Measurements from ENCODE around the gene ARHGEF12. TPM values are rescaled to one million over a fixed set of nuclear protein-coding genes. Genes with fewer than 3 reads are reported as not detected.

The ARHGEF12 gene
- total and polyA plus RNA-seq, 10 of the 15 experiments (the other 5 are each of a cell fraction or from before 2014, with no cell fraction given): 2.7 to 40.8 (median 20.9) TPM

- TF ChIP-seq TCF3 (IDR thresholded peaks at IDR 0.05; ENCODE audit: borderline replicate concordance, insufficient read depth, low read depth, low read length) (no peak), BMI1 (IDR thresholded peaks at IDR 0.05; ENCODE audit: borderline replicate concordance) (no peak), FOXK2 (IDR thresholded peaks at IDR 0.05) (no peak), ELK1 (IDR thresholded peaks at IDR 0.05; ENCODE audit: low read depth, low read length) (no peak), TCF7 (IDR thresholded peaks at IDR 0.05; ENCODE audit: borderline replicate concordance) (no peak), IKZF1 (conservative IDR thresholded peaks at IDR 0.05) (no peak), NR2C2 (IDR thresholded peaks at IDR 0.05; ENCODE audit: borderline replicate concordance, control insufficient read depth, insufficient read length, low read depth) (no peak)
These were observed 196.0 kb downstream of the ARHGEF12 start (continued) for GRCh38 chr11:120532082-120532831.

- FAIRE-seq (no peak), DNase-seq (ENCODE audit: low read depth, low spot score) (no peak), ATAC-seq (no peak)
- ChIA-PET SMC1A (ENCODE audit: uncharacterized antibody, unreplicated experiment) (no interaction called here), CTCF (interaction anchor here (0.6 kb wide), 1 partner anchor 357 kb away, joined by 3 read pairs; no protein-coding TSS in a partner anchor), RAD21 (ENCODE audit: unreplicated experiment) (no interaction called here), POLR2A (no interaction called here)
- Histone ChIP-seq H3K79me2 (ENCODE audit: control insufficient read depth, insufficient read depth, low read length) (no peaks in the 10 kb centered on the region), H2AFZ (ENCODE audit: control insufficient read depth, low read depth, low read length) (no peak overlapping the region), H3K4me2 (ENCODE audit: control insufficient read depth, insufficient read depth) (no peak overlapping the region), H3K9ac (ENCODE audit: control insufficient read depth, insufficient read depth, low read length) (no peak overlapping the region), H3K9me3 (replicated peaks; ENCODE audit: control insufficient read depth, insufficient read depth, low read length) (no peaks in the 10 kb centered on the region), H3K27ac (ENCODE audit: control insufficient read depth, insufficient read depth) (no peak overlapping the region), H3K36me3 (ENCODE audit: control insufficient read depth in 2 of 2, insufficient read depth in 2 of 2, low read length in 1 of 2) (no peaks in the 10 kb centered on the region; a peak in 1 of 4 replicates), H3K4me1 (ENCODE audit: control insufficient read depth, insufficient read depth, low read length) (no peaks in the 10 kb centered on the region), H3K4me3 (no peak overlapping the region), H3K27me3 (replicated peaks in 1 of 2; ENCODE audit: control insufficient read depth in 2 of 2, insufficient read depth in 2 of 2, low read length in 1 of 2) (no peaks in the 10 kb centered on the region; a peak in 1 of 4 replicates), H4K20me1 (ENCODE audit: control insufficient read depth, insufficient read depth) (no peaks in the 10 kb centered on the region)
- BruUV-seq (replicated peaks): no TSS peak
- intact Hi-C loops (cut with micrococcal nuclease; ENCODE audit: unreplicated experiment): no loop called here
- 58% methylated on average over 5 of the region's 5 CpGs for WGBS (ENCODE audit: insufficient coverage, insufficient replicate concordance, low lambda C conversion rate, missing lambda C conversion rate)
- in situ Hi-C loops (cut with MboI): no loop called here
- no peak for TF ChIP-seq NFYB (IDR thresholded peaks at IDR 0.05; ENCODE audit: insufficient read depth, low read depth, low read length)
- no peak for TF ChIP-seq MYB (IDR thresholded peaks at IDR 0.05; ENCODE audit: borderline replicate concordance, low read depth, low read length)
- TF ChIP-seq PAX5 (IDR thresholded peaks at IDR 0.05; ENCODE audit: borderline replicate concordance, low read depth, low read length): no peak
- TF ChIP-seq E2F4 (IDR thresholded peaks at IDR 0.05; ENCODE audit: low read depth, low read length): no peak
- TF ChIP-seq ZBED1 (IDR thresholded peaks at IDR 0.05; ENCODE audit: borderline replicate concordance): no peak
- no peak for TF ChIP-seq RCOR1 (conservative IDR thresholded peaks at IDR 0.05; ENCODE audit: low read depth, low read length)
- no peak for TF ChIP-seq ZNF687 (IDR thresholded peaks at IDR 0.05)
- no peak for TF ChIP-seq SUZ12 (IDR thresholded peaks at IDR 0.05; ENCODE audit: unreplicated experiment)
- no peak for TF ChIP-seq HDGF (IDR thresholded peaks at IDR 0.05)
- no peak for TF ChIP-seq EP300 (IDR thresholded peaks at IDR 0.05; ENCODE audit: borderline replicate concordance in 1 of 2, control insufficient read depth in 1 of 2, low read depth in 2 of 2, low read length in 2 of 2)
- TF ChIP-seq BRCA1 (IDR thresholded peaks at IDR 0.05; ENCODE audit: low read depth, low read length): no peak
These were observed 196.6 kb downstream of the ARHGEF12 start for GRCh38 chr11:120532832-120533196.
